KOPT-K1 (cell line): ENCODE measurements around the gene CROCC.
"Not testable (repeated sequence)": the region's sequence is repeated elsewhere in the genome, so short reads cannot be mapped to it uniquely, and the experiment has no call there.

Experiments used
- H3K27ac ChIP-seq: fragments of 200-600 bp; sonication (generic); 2 replicates; pipeline ENCODE4 v1.5.1; 2016; ENCODE audit warnings: antibody characterized with exemption, mild to moderate bottlenecking, low read depth, low read length; ENCODE audit not compliant: poor library complexity, severe bottlenecking
- H3K36me3 ChIP-seq: fragments of 200-600 bp; sonication (generic); 2 replicates; pipeline ENCODE4 v1.5.1; 2017; ENCODE audit warnings: antibody characterized with exemption, mild to moderate bottlenecking, low read length, moderate library complexity; ENCODE audit not compliant: insufficient read depth
- H3K9me3 ChIP-seq: fragments of 200-600 bp; sonication (generic); 2 replicates; pipeline ENCODE4 v1.5.1; 2017; ENCODE audit warnings: antibody characterized with exemption, low read length, mild to moderate bottlenecking; ENCODE audit not compliant: insufficient read depth, poor library complexity, severe bottlenecking

Gene CROCC

GRCh38 chr1:16920951-16921350 is 780 bp upstream of the CROCC start:
- no peaks in the 10 kb centered on the region for H3K36me3 ChIP-seq
- no peaks in the 10 kb centered on the region for H3K9me3 ChIP-seq
- H3K27ac ChIP-seq, result no peak overlapping the region

DNA sequence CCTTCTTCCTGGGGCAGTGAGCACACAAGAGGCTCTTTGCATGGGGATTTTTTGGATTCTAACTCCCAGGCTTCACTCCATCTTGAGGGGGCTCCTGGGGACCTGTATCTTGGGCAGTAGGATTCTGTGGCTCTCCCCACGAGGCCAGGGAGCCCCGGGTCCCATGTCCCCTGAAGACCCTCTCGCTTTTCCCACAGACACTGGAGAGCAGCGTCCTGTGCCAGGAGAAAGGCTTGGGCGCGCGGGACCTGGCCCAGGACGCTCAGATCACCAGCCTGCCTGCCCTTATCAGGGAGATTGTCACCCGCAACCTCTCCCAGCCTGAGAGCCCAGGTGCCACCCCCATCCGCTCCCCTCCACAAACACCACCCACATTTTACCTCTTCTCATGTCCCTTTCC is 735 bp downstream of the CROCC start:
- Histone ChIP-seq H3K9me3 (no peaks in the 10 kb centered on the region), H3K27ac (peak overlapping the region; percentile 50), H3K36me3 (no peaks in the 10 kb centered on the region)

DNA sequence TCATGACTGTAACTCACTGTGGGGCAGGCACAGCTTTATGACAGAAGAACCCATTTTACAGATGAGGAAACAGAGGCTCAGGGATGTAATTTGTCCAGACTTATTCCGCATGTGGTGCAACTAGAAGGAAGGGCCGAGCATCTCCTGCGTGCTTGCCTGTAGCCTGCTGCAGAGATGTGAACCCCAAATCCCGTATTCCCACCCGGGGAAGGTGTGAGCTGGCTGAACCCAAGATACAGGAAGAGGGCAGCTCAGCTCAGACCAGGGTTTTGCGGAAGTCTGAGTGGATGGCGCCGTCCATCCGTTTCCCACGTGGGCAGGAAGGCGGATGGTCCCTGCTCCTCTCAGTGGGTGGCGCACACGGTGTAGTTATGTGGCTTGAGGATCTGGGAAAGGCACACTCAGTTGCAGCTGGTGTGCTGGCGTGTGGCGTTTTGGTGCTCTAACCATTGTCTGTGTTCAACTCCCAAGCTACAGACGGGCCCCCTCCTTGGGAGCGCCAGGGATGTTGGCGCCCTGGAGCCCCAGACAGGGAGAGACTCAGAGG is 1.2 kb downstream of the CROCC start:
- Histone ChIP-seq H3K9me3 (no peaks in the 10 kb centered on the region), H3K27ac (no peak overlapping the region), H3K36me3 (no peaks in the 10 kb centered on the region)

DNA sequence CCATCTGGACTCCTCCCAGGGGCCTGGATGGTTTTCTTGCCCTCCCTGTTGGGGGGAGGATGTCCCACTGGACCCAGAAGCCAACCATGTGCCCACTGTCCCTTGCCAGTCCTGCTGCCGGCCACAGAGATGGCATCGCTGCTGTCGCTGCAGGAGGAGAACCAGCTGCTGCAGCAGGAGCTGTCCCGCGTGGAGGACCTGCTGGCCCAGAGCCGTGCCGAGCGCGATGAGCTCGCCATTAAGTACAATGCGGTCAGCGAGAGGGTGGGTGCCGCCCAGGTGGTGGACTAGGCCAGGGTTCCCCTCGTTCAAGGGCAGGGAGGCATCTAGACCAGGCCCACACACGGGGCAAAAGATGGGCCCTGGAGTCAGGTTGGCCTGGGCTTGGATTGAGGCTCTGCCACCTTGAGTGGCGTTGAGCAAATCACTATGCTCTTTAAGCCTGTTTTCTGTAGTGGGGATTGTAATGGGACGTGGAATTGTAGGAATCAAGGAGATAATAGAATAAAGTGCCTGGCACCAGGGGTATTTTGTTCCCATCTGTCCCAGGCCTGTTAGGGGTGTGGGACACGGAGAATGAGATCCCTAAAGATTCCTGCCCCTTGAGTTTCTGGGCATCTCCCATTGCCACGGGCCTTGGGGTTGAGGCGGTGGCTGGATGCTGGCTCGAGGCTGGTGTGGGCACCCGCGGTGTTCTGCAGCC is 2.6 kb downstream of the CROCC start:
- no peak overlapping the region for H3K27ac ChIP-seq
- no peaks in the 10 kb centered on the region for H3K36me3 ChIP-seq
- H3K9me3 ChIP-seq, result no peaks in the 10 kb centered on the region

DNA sequence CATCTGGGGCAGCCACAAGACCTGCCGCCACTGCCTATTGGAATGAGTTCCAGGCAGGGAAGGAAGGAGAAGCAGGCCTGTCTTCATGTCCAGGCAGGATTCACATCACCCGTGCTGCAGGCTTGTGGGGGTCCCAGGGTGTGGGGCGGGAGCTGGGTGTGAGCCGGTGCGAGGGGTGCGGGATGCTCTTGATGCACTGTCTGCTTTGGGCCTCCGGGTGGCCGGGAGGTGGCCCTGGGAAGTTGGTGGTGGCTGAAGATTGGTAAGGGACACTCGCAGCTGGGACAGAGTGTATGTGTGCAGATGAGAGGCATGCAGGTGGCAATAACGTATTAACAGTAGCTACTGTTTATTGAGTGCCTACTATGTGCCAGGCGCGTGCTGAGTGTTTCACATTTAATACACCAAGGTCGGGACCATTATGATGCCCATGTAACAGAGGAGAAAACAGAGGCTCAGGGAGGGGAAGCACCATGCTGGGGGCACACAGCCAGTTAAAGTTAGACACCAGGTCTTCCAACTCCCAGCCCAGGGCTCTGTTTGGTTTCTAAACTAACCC is 3.3 kb downstream of the CROCC start:
- no peak overlapping the region for H3K27ac ChIP-seq
- H3K9me3 ChIP-seq, result no peaks in the 10 kb centered on the region
- no peaks in the 10 kb centered on the region for H3K36me3 ChIP-seq

DNA sequence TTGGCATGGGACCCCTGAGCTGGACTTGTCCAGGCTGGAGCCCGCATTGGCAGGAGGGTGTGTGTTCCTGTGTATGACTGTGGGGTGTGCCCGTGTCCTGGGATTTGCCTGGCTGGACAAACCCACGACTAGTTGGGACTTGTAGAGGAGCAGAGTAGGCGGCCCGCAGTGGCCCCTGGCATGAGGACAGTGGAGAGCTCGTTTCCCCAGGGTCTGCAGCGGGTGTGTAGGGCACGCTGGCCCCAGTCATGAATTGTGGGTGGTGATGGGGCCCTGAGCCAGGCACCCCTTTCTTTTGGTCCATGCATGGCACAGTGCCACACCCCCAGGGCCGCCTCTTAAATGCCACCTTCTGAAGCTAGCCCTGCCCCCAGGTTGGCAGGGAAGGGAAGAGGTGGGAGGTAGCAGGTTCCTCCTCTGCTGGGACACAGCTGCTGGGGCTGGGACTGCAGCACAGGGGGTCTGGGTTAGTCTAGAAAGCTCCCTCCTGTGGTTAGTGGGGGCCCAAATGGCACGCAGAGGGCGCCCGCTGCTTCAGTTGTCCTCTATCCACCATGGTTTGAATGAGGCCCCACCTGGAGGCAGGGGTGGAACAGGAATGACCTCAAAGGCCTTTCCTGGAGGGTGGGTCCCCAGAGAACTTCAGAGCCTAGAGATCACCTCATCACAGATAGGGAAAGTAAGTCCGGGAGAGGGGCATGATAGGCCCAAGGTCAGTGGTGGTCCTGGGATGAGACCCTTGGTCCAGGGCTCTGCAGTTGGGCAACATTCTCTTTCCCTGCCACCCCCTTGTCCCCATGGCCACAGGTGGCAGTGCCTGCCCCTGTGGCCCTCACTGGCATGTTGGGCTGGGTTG is 4.1 kb downstream of the CROCC start:
- Histone ChIP-seq H3K27ac (no peak overlapping the region), H3K9me3 (no peaks in the 10 kb centered on the region), H3K36me3 (no peaks in the 10 kb centered on the region)

DNA sequence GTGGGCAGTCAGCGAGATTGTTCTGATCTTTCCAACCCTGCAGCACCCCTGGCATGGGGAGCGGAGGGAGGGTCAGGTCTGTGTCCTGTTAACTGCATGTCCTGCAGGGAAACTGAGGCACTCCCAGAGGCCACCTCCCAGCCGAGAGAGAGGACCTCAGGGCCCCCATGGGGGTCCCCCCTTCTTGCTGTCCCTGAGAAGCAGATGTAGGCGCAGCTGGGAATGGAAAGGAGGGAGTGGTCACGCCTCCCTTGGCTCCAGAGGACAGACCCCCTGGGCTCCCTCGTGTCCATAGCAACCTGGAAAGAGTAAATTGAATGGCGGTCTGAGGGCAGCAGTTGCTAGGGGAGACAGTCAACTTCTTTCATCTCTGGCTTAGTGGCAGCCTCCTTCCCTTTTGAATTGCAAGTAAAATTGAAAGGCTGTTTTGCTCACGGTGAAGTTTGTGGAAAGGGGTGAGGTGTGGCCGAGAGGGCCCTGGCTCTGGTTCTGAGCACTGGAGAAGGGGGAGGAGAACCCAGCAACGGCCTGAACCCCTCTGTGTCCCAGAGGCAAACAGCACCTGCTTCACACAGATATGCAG is 4.9 kb downstream of the CROCC start:
- Histone ChIP-seq H3K36me3 (no peaks in the 10 kb centered on the region), H3K27ac (no peak overlapping the region), H3K9me3 (no peaks in the 10 kb centered on the region)

GRCh38 chr1:16927256-16927655 is 5.5 kb downstream of the CROCC start:
- Histone ChIP-seq H3K36me3 (no peaks in the 10 kb centered on the region), H3K27ac (peak overlapping the region; percentile 3), H3K9me3 (no peaks in the 10 kb centered on the region)

- Histone ChIP-seq H3K27ac (peak overlapping the region; percentile 3), H3K36me3 (no peaks in the 10 kb centered on the region), H3K9me3 (no peaks in the 10 kb centered on the region)
Measured at GRCh38 chr1:16927711-16928485, 6.2 kb downstream of the CROCC start.

GRCh38 chr1:16929146-16930041 is 7.7 kb downstream of the CROCC start:
- H3K36me3 ChIP-seq, H3K9me3 ChIP-seq, H3K27ac ChIP-seq: not testable (repeated sequence)

GRCh38 chr1:16931206-16931934 is 9.6 kb downstream of the CROCC start:
- H3K36me3 ChIP-seq, H3K9me3 ChIP-seq, H3K27ac ChIP-seq: not testable (repeated sequence)

GRCh38 chr1:16933945-16934344 is 12.2 kb downstream of the CROCC start:
- H3K9me3 ChIP-seq, H3K27ac ChIP-seq, H3K36me3 ChIP-seq: not testable (repeated sequence)

- H3K27ac ChIP-seq, H3K36me3 ChIP-seq, H3K9me3 ChIP-seq: not testable (repeated sequence)
Measured at GRCh38 chr1:16936580-16936979, 14.8 kb downstream of the CROCC start.
